Liver (tissue), 9 donors: ENCODE results near the gene RNPC3. TPM values are rescaled to one million over a fixed set of nuclear protein-coding genes. Genes with fewer than 3 reads are reported as not detected.
"Not testable (repeated sequence)": the region's sequence is repeated elsewhere in the genome, so short reads cannot be mapped to it uniquely, and the experiment has no call there.

Source experiments
- DNase-seq: peaks from one replicate; pipeline ENCODE4 v3.0.0-alpha.2; 2017; ENCODE audit warnings: low spot score
- H3K27ac ChIP-seq, 2 donors: one replicate each; pipeline ENCODE4 v1.7.0; 2013; ENCODE audit warnings: inconsistent platforms in 2 of 2, low read length in 2 of 2, control low read depth in 1 of 2, low read depth in 1 of 2, mild to moderate bottlenecking in 1 of 2
- H3K27me3 ChIP-seq, 4 donors: one replicate each; pipeline versions ENCODE4 v1.6.1 to v1.7.0; 2013; ENCODE audit warnings: low read length in 3 of 4, inconsistent platforms in 1 of 4, mild to moderate bottlenecking in 1 of 4, moderate library complexity in 1 of 4; ENCODE audit not compliant: control insufficient read depth in 4 of 4, insufficient read depth in 4 of 4
- H3K36me3 ChIP-seq, 4 donors: one replicate each; pipeline versions ENCODE4 v1.6.1 to v1.7.0; 2013; ENCODE audit warnings: low read length in 3 of 4, mild to moderate bottlenecking in 3 of 4, low read depth in 1 of 4, moderate library complexity in 1 of 4; ENCODE audit not compliant: control insufficient read depth in 4 of 4, insufficient read depth in 3 of 4
- H3K4me1 ChIP-seq, 4 donors: one replicate each; pipeline versions ENCODE4 v1.6.1 to v1.7.0; 2013; ENCODE audit warnings: low read length in 3 of 4, mild to moderate bottlenecking in 3 of 4, moderate library complexity in 1 of 4; ENCODE audit not compliant: control insufficient read depth in 4 of 4, insufficient read depth in 4 of 4
- H3K4me3 ChIP-seq, 3 donors: one replicate each; pipeline versions ENCODE4 v1.6.1 to v1.7.0; 2013; ENCODE audit warnings: low read length in 3 of 3, control low read depth in 1 of 3, low read depth in 1 of 3, mild to moderate bottlenecking in 1 of 3
- H3K9ac ChIP-seq, 2 donors: one replicate each; pipeline ENCODE4 v1.7.0; 2013; ENCODE audit warnings: low read length in 2 of 2, mild to moderate bottlenecking in 2 of 2, moderate library complexity in 2 of 2, control low read depth in 1 of 2, low read depth in 1 of 2
- H3K9me3 ChIP-seq, 4 donors: one replicate each; pipeline versions ENCODE4 v1.6.1 to v1.7.0; 2013; ENCODE audit warnings: low read length in 3 of 4; ENCODE audit not compliant: control insufficient read depth in 4 of 4
- ATF3 ChIP-seq: IDR thresholded peaks from 2 replicates; pipeline ENCODE4 v1.6.1; 2016; ENCODE audit warnings: antibody characterized with exemption
- FOXA2 ChIP-seq: IDR thresholded peaks from 2 replicates; pipeline ENCODE4 v1.6.1; 2016; ENCODE audit warnings: antibody characterized with exemption
- HNF4A ChIP-seq, 2 donors: conservative IDR thresholded peaks; 2 replicates each; pipeline ENCODE4 v1.6.1; 2016; ENCODE audit warnings: antibody characterized with exemption in 2 of 2, mild to moderate bottlenecking in 2 of 2
- HNF4G ChIP-seq: IDR thresholded peaks from 2 replicates; pipeline ENCODE4 v1.6.1; 2016; ENCODE audit warnings: antibody characterized with exemption
- NR2F2 ChIP-seq: IDR thresholded peaks from 2 replicates; pipeline ENCODE4 v1.6.1; 2016; ENCODE audit warnings: antibody characterized with exemption
- RXRA ChIP-seq, 2 donors: IDR thresholded peaks; 2 replicates each; pipeline ENCODE4 v1.6.1; 2017 to 2018; ENCODE audit warnings: antibody characterized with exemption in 2 of 2, mild to moderate bottlenecking in 1 of 2
- TAF1 ChIP-seq: conservative IDR thresholded peaks from 2 replicates; pipeline ENCODE4 v1.6.1; 2016; ENCODE audit warnings: antibody characterized with exemption, mild to moderate bottlenecking
- YY1 ChIP-seq: IDR thresholded peaks from 2 replicates; pipeline ENCODE4 v1.6.1; 2016; ENCODE audit warnings: antibody characterized with exemption, mild to moderate bottlenecking
- ZBTB33 ChIP-seq: IDR thresholded peaks from 2 replicates; pipeline ENCODE4 v1.6.1; 2016; ENCODE audit warnings: antibody characterized with exemption
- WGBS: extraction: QIAGEN DNeasy Blood & Tissue Kit; methylation state at CpG from one replicate; pipeline ENCODE4 v1.1.7; 2013; 5-methylcytosine and 5-hydroxymethylcytosine counted together
- polyA plus RNA-seq, 2 donors: library from polyadenylated mRNA; stranded (reverse) in 1 of 2; unstranded in 1 of 2; fragments of 200-250 nt in 1 of 2; fragments of >200 nt in 1 of 2; fragmentation: Nextera tagmentation in 1 of 2; extraction: Ambion mirVana in 1 of 2; gene quantifications; one replicate each; pipeline versions ENCODE4 v1.2.1 to v1.2.3, GENCODE V29; 2013 to 2015
- total RNA-seq, 2 donors: library from RNA; depleted of rRNA; stranded (reverse); fragments of >200 nt; gene quantifications; one replicate each; pipeline ENCODE4 v1.2.3, GENCODE V29; 2014
- donor health status: healthy.
- donor health status: healthy.
- donor health status: healthy.
- donor health status: healthy.
- donor health status: healthy.

Gene RNPC3
- total and polyA plus RNA-seq, 4 donors: 4.2 to 18.0 (median 9.6) TPM

DNA sequence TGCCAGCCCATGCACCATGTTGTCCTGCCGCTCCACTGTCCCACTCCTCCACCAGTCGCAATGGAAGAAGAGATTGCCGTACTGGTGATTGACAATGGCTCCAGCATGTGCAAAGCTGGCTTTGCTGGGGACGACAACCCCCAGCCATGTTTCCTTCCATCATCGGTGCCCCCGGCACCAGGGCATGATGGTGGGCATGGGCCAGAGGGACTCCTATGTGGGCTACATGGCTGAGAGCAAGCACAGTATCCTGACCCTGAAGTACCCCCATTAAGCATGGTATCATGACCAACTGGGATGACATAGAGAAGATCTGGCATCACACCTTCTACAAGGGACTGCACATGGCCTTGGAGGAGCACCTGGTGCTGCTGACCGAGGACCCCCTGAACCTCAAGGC, 44.0 kb downstream of the RNPC3 start (continued):
- no peak for TF ChIP-seq ZBTB33
- TF ChIP-seq YY1: no peak
- no peak for TF ChIP-seq RXRA (IDR thresholded peaks at IDR 0.05)

- not testable (repeated sequence) for H3K9me3 ChIP-seq, H3K4me3 ChIP-seq, DNase-seq, H3K27ac ChIP-seq, H3K36me3 ChIP-seq, H3K27me3 ChIP-seq, H3K4me1 ChIP-seq, H3K9ac ChIP-seq
- 98% methylated on average over 2 of the region's 2 CpGs for WGBS
Measured at GRCh38 chr1:103571289-103571688, 45.8 kb downstream of the RNPC3 start, which contains the start of gene AMY2B. AMY2B (plus strand) TSS chr1:103571589; CDS start chr1:103571603, 14 bp downstream.

DNA sequence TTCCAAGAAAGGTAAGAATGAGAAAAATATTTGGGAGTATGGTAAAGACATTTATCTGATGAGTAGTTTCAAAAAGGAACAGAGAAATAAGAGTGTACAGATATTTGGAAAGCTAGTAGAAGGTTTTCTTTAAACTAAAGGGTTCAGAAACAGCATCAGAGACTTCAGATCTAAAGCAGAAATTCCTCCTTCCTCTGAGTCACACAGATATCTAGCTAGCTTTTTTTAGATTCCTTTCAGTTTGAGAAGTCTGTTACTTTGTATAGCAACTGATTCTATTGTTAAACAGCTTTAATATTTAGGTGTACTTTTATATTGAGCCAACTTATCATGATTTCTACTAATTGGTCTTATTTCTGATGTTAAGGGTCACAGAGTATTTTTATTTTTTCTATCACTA, 50.6 kb downstream of the RNPC3 start:
- no peak for TF ChIP-seq FOXA2
- no peak for TF ChIP-seq HNF4G
- TF ChIP-seq HNF4A (conservative IDR thresholded peaks at IDR 0.05): no peak
- no peak for TF ChIP-seq TAF1
- TF ChIP-seq NR2F2: no peak
- TF ChIP-seq ATF3: no peak
- TF ChIP-seq ZBTB33: no peak
- no peak for TF ChIP-seq YY1

DNA sequence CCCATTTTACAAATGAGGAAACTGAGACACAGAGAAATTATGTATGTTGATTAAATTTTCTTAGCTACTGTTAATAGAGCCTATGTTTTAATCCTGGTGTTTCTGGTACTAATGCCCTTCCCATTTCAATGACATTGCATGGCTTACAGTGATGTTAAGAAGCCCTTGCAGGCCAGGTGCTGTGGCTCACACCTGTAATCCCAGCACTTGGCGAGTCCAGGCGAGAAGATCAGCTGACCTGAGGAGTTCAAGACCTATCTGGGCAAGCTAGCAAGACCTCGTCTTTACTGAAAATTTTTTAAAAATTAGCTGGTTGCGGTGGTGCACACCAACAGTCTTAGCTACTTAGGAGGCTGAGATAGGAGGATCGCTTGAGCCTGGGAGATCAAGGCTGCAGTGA, 51.3 kb downstream of the RNPC3 start:
- not testable (repeated sequence) for H3K9ac ChIP-seq, H3K4me1 ChIP-seq, H3K4me3 ChIP-seq, H3K27ac ChIP-seq, H3K36me3 ChIP-seq, DNase-seq, H3K27me3 ChIP-seq, H3K9me3 ChIP-seq
- WGBS: 98% methylated on average over 4 of the region's 5 CpGs

More for the DNA sequence above, 50.6 kb downstream of the RNPC3 start:
- Histone ChIP-seq H3K9ac (no peak overlapping the region), H3K27me3 (no peaks in the 10 kb centered on the region), H3K36me3 (peaks cover 0 to 5% (median under 1%) of the 10 kb centered on the region in 4 donors), H3K27ac (no peak overlapping the region), H3K4me1 (no peaks in the 10 kb centered on the region), H3K4me3 (no peak overlapping the region), H3K9me3 (no peaks in the 10 kb centered on the region)
- DNase-seq: no peak
